GM21515 (cell line): Measurements from ENCODE around the gene MPPED1.

Experiments
- ATAC-seq: cut with Tn5 transposase; IDR thresholded peaks from one replicate; pipeline ENCODE4 v1.9.1; 2021; ENCODE audit not compliant: unreplicated experiment

Gene MPPED1

GRCh38 chr22:43514476-43515157 is 102.8 kb downstream of the MPPED1 start:
- no peak for ATAC-seq

- ATAC-seq, result no peak
Observed at GRCh38 chr22:43515411-43515810, 103.6 kb downstream of the MPPED1 start.

GRCh38 chr22:43515902-43516301 is 104.1 kb downstream of the MPPED1 start:
- ATAC-seq, result no peak

GRCh38 chr22:43516386-43516785 is 104.6 kb downstream of the MPPED1 start:
- ATAC-seq, result no peak

GRCh38 chr22:43516996-43517635 is 105.3 kb downstream of the MPPED1 start:
- ATAC-seq, result no peak

- ATAC-seq, result no peak
Observed at GRCh38 chr22:43520632-43521039, 108.8 kb downstream of the MPPED1 start.

GRCh38 chr22:43521716-43522115 is 109.9 kb downstream of the MPPED1 start:
- no peak for ATAC-seq

- ATAC-seq, result no peak
Observed at GRCh38 chr22:43526117-43526655, 114.4 kb downstream of the MPPED1 start.

GRCh38 chr22:43526946-43527345 is 115.1 kb downstream of the MPPED1 start:
- ATAC-seq, result no peak

- ATAC-seq, result no peak
Observed at GRCh38 chr22:43528601-43529360, 117.0 kb downstream of the MPPED1 start.

GRCh38 chr22:43529461-43529860 is 117.6 kb downstream of the MPPED1 start:
- no peak for ATAC-seq

GRCh38 chr22:43529934-43530333 is 118.1 kb downstream of the MPPED1 start:
- ATAC-seq, result no peak

- no peak for ATAC-seq
Observed at GRCh38 chr22:43530349-43531201, 118.8 kb downstream of the MPPED1 start.

- ATAC-seq, result no peak
Observed at GRCh38 chr22:43531651-43532050, 119.8 kb downstream of the MPPED1 start.

GRCh38 chr22:43532301-43533155 is 120.7 kb downstream of the MPPED1 start:
- no peak for ATAC-seq

GRCh38 chr22:43533156-43533530 is 121.3 kb downstream of the MPPED1 start:
- no peak for ATAC-seq

- ATAC-seq, result no peak
Observed at GRCh38 chr22:43533656-43534428, 122.0 kb downstream of the MPPED1 start.

- no peak for ATAC-seq
Observed at GRCh38 chr22:43534916-43535315, 123.1 kb downstream of the MPPED1 start.

GRCh38 chr22:43535336-43535735 is 123.5 kb downstream of the MPPED1 start:
- no peak for ATAC-seq
